K562 treated with DMSO at 1 percent for 48 hours (cell line): ENCODE measurements around the gene LYRM7. TPM values are rescaled to one million over a fixed set of nuclear protein-coding genes. Genes with fewer than 3 reads are reported as not detected.

ENCODE experiments used
- total RNA-seq: library from RNA; unstranded; fragments of 300-600 nt; gene quantifications from 2 replicates; pipeline ENCODE4 v1.2.3, GENCODE V29; 2022; ENCODE audit warnings: low replicate concordance; ENCODE audit errors: extremely low read depth

The LYRM7 gene
- not detected in 2 replicates for total RNA-seq

DNA sequence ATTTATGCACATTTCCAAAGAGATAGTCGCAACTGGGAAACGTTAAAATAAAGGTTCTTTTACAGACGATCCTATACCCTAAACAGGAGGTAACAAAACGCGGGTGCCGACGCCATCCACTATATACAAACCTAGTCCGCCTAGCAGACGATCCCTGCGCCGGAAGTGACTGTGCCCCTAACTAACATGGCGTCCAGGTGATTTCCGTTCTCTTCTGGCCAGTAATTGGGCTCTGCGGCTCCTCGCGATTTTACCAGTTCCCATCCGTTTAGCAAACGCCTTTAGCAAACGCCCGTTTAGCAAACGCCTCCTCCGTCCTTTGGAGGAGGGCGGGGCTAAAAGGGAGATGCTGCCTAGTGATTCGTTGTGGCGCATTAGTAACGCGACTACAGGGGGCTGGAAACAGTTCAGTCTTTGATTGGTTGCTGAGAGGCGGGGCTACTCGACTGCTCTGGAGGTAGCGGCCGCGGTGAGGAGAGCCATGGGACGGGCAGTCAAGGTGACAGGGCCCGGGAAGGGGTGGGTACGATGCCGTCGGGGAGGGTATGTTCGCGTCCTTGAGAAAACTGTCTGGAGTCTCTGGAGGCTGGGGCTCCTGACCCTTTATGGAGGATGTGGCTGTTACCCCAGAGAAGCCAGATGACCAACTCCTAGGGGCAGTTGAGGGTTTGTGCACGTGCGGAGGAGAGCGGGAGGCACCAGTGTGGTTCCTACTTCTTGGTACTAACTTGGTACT is at the start of gene LYRM7:
Gene LYRM7 (plus strand): TSS at position 405 of the 736 bp plus-strand sequence. CDS start 77 bp downstream, at position 482.

DNA sequence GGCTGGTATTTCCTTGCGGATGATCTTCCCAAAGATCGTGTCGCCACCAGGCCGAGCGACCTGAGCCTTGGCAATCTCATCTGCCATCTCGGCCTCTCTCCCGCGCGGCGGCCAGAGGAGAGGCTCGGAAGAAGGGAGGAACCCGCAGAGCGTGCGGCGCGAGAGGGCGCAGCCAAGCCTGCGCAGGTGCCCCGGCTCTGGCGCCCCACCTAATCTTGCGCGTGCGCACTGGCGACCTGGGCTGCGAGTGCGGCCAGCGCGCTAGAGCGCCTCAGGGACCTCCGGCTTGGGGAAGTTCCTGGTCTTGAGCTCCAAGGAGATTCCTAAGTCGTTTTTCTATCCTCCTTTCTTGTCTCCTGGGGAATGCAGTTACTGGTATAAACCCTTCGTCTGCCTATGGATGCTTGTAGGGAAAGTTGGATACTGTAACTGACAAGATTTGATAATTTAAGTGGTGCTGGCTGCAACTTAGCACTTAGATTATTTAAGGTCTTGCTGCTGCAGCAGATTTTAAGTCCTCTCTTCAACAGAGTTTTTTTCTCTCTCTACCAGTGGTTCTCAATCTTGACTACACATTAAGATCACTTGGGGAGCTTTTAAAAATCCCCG is 5.5 kb upstream of the LYRM7 start, which contains the start of gene HINT1:
Gene HINT1 (minus strand): TSS at position 138 of the 609 bp plus-strand sequence. CDS start 51 bp downstream, at position 87.

Other genes with a start within 250 kb of the LYRM7 start
- gene HINT1, start 5.7 kb upstream of the LYRM7 start, total RNA-seq, result 1,166 TPM in 1 of 2 replicates, not detected in the other
- gene CDC42SE2, start 93.1 kb downstream of the LYRM7 start, total RNA-seq, result not detected in 2 replicates